ENCODE measurements around the gene OTOGL.
A peak's percentile ranks its signal among the peaks of the same experiment; 100 is the strongest.

OTOGL gene

DNA sequence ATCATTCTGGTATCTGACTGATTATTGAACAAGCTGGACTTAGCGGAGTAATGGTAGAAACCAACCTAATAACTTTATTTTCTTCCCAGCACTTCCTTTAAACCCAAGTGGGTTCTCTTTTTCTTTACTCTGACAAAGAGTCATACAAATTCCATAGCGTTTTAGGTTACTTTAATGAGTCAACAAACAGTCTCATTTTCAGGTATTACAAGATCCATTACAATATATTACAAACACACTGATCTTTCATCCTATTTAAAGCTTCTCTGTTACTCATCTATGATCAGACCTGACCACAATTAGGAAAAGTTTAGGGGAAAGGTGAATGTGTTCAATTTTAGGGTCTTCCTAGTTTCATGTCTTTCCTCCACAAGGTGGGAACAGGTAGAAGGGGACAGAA lies 305.3 kb downstream of the OTOGL start:
- no peak overlapping the region for H3K4me3 ChIP-seq (ENCODE audit: low read length)
- no peak for TF ChIP-seq CTCF (conservative IDR thresholded peaks at IDR 0.05; ENCODE audit: low read depth, low read length)
- DNase-seq (ENCODE audit: low read depth): no peak

GRCh38 chr12:80406253-80406652 lies 306.9 kb downstream of the OTOGL start:
- TF ChIP-seq CTCF (conservative IDR thresholded peaks at IDR 0.05; ENCODE audit: low read depth, low read length): no peak
- H3K4me3 ChIP-seq (ENCODE audit: low read length): no peak overlapping the region
- no peak for DNase-seq (ENCODE audit: low read depth)

DNA sequence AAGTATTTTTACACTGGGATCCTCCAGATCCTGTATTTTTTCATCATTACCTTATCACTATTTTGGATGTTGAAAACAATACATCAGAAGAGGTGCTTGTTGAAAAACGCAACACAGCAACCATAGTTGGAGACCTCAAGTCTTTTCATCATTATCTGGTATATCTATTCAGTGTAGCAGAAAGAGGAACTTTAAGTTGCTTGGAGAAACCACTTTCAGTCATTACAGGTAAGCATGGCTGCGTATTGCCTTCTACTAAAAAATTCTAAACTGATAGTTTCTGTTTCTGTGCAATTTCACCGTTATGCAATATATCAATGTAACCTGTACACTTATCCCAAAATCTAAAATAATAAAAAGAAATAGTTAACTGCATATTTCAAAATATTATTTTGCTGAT lies 312.4 kb downstream of the OTOGL start:
- H3K4me3 ChIP-seq (ENCODE audit: low read length): no peak overlapping the region
- TF ChIP-seq CTCF (conservative IDR thresholded peaks at IDR 0.05; ENCODE audit: low read depth, low read length): no peak
- no peak for DNase-seq (ENCODE audit: low read depth)

DNA sequence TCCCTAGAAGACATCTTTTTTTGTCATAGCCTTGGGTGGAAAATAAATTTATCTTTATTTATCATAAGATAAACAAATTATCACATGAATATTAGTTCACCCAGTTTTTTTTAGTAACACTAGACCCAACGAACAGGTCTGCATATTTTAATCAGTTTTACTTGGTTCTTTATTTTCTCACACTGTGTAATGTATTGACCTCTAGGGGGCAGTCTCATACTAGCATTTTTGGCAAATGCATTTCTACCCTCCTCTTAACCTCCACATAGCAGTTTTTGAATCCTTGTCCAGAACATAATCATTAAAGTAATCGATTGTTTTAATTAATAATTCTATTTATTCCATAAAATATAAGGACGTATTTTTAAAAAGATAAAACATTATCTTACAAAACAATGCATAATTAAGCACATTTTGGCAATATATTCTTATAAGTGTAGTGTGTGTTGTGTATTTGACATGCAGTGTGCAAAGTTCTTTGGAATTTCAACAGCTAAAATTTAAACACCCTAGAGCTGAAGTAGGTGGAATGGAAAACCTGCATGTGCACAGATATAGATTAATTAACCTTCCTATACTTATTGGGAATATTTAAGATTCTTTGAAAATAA lies 313.1 kb downstream of the OTOGL start:
- no peak for DNase-seq (ENCODE audit: low read depth)
- no peak overlapping the region for H3K4me3 ChIP-seq (ENCODE audit: low read length)
- peak; percentile 70 for TF ChIP-seq CTCF (conservative IDR thresholded peaks at IDR 0.05; ENCODE audit: low read depth, low read length)

DNA sequence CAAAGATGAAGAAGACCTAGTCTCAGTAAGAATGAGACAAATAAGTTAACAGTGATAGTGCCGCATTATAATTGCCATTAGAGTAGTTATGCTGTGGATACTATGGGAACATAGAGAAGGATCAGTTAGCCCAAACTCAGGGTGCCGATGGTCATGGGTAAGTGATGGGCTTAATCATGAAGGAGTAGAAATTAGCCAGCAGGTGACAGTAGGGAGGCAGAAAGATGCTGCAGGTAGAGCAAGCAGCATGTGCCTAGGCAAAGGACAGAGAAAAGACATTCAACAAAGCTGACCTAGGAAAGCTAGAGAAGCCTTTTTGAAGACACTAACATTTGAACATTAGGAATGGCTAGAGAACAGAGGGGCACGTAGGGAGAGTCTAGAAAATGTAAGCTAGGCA lies 314.1 kb downstream of the OTOGL start:
- no peak for DNase-seq (ENCODE audit: low read depth)
- TF ChIP-seq CTCF (conservative IDR thresholded peaks at IDR 0.05; ENCODE audit: low read depth, low read length): no peak
- no peak overlapping the region for H3K4me3 ChIP-seq (ENCODE audit: low read length)

DNA sequence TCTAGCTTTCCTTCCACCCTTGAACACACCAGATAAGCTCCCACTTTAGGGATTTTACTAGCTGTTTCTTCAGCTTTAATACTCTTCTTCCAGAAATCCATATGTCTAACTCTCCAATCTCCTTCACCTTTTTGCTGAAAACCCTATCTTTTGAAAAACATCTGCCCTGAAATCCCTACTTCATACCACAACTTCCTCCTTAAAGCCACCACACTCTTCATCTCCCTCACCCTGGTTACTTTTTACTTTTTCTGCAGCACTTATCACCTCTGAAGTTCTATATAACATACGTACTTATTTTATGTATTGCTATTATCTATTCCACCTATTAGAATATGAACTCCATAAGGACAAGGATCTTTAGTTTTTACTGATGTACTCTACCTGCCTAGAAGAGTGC lies 316.1 kb downstream of the OTOGL start:
- TF ChIP-seq CTCF (conservative IDR thresholded peaks at IDR 0.05; ENCODE audit: low read depth, low read length): no peak
- H3K4me3 ChIP-seq (ENCODE audit: low read length): no peak overlapping the region
- no peak for DNase-seq (ENCODE audit: low read depth)

GRCh38 chr12:80419644-80420043 lies 320.3 kb downstream of the OTOGL start:
- no peak for DNase-seq (ENCODE audit: low read depth)
- no peak for TF ChIP-seq CTCF (conservative IDR thresholded peaks at IDR 0.05; ENCODE audit: low read depth, low read length)
- no peak overlapping the region for H3K4me3 ChIP-seq (ENCODE audit: low read length)

All from retinal pigment epithelial cell (primary cell).